Fibroblast of mammary gland (primary cell): ENCODE data around the gene HMCN1.
"Not testable (repeated sequence)": the region's sequence is repeated elsewhere in the genome, so short reads cannot be mapped to it uniquely, and the experiment has no call there.

Experiments used
- DNase-seq: peaks from one replicate; pipeline ENCODE4 v3.0.0-alpha.2; 2010; ENCODE audit warnings: low read depth
- H3K4me3 ChIP-seq: 2 replicates; pipeline ENCODE4 v1.5.1; 2011; ENCODE audit warnings: low read depth, mild to moderate bottlenecking, low read length, moderate library complexity; ENCODE audit not compliant: control insufficient read depth
- CTCF ChIP-seq: conservative IDR thresholded peaks from 2 replicates; pipeline ENCODE4 v1.5.1; 2011; ENCODE audit warnings: low read depth, low read length, inconsistent platforms; ENCODE audit not compliant: control insufficient read depth, insufficient read depth

The HMCN1 gene

GRCh38 chr1:185767508-185768120, 33.4 kb downstream of the HMCN1 start:
- no peak for TF ChIP-seq CTCF
- DNase-seq, result no peak
- H3K4me3 ChIP-seq, result no peak overlapping the region

GRCh38 chr1:185768371-185768770, 34.2 kb downstream of the HMCN1 start:
- DNase-seq, result no peak
- TF ChIP-seq CTCF, result no peak
- H3K4me3 ChIP-seq, result no peak overlapping the region

- H3K4me3 ChIP-seq, result no peak overlapping the region
- no peak for DNase-seq
- TF ChIP-seq CTCF, result no peak
Measured at GRCh38 chr1:185769136-185769535, 34.9 kb downstream of the HMCN1 start.

GRCh38 chr1:185774394-185774793, 40.2 kb downstream of the HMCN1 start:
- no peak overlapping the region for H3K4me3 ChIP-seq
- TF ChIP-seq CTCF, result no peak
- DNase-seq, result no peak

- no peak for TF ChIP-seq CTCF
- H3K4me3 ChIP-seq, result no peak overlapping the region
- DNase-seq, result peak; percentile 10
Measured at GRCh38 chr1:185775501-185775900, 41.3 kb downstream of the HMCN1 start.

- no peak overlapping the region for H3K4me3 ChIP-seq
- no peak for DNase-seq
- TF ChIP-seq CTCF, result no peak
Measured at GRCh38 chr1:185776522-185776921, 42.3 kb downstream of the HMCN1 start.

- DNase-seq, H3K4me3 ChIP-seq: not testable (repeated sequence)
Measured at GRCh38 chr1:185783860-185784259, 49.7 kb downstream of the HMCN1 start.

GRCh38 chr1:185785586-185785985, 51.4 kb downstream of the HMCN1 start:
- no peak for TF ChIP-seq CTCF
- H3K4me3 ChIP-seq, result no peak overlapping the region
- DNase-seq, result no peak
